B cell (primary cell): Measurements from ENCODE around the gene TSC22D2. TPM values are rescaled to one million over a fixed set of nuclear protein-coding genes. Genes with fewer than 3 reads are reported as not detected.

Experiments used
- ATAC-seq: fragments of 200-7000 bp; cut with Tn5 transposase; one replicate; pipeline ENCODE4 v1.10.0; 2021; ENCODE audit warnings: low read depth, mild to moderate bottlenecking, moderate number of reproducible peaks, moderate library complexity
- CTCF ChIA-PET: fragments of 350-600 bp; sonication (Branson Sonifier 250); formaldehyde crosslinking; loops from one replicate; lab custom pipeline; 2021; ENCODE audit warnings: antibody characterized with exemption, inconsistent platforms; lab: Charles Lee
- POLR2A ChIA-PET: fragments of 350-600 bp; sonication (Branson Sonifier 250); formaldehyde crosslinking; loops from one replicate; lab custom pipeline; 2021; ENCODE audit warnings: antibody characterized with exemption; lab: Charles Lee
- DNase-seq: peaks from one replicate; pipeline ENCODE4 v3.0.0; 2013
- H2AFZ ChIP-seq: 2 replicates; pipeline ENCODE4 v1.6.1; 2012; ENCODE audit warnings: mild to moderate bottlenecking, low read depth, low read length; ENCODE audit not compliant: insufficient read depth, poor library complexity, severe bottlenecking
- H3K27ac ChIP-seq, 2 donors: 1 replicate in 1 of 2; 2 replicates in 1 of 2; pipeline ENCODE4 v1.5.1; 2012 to 2013; ENCODE audit warnings: low read length in 2 of 2, mild to moderate bottlenecking in 2 of 2, moderate library complexity in 1 of 2
- H3K27me3 ChIP-seq, 4 experiments: fragments of 200-600 bp in 1 of 4; sonication (generic) in 1 of 4; replicated peaks in 1 of 4; 1 replicate in 2 of 4; 2 replicates in 2 of 4; pipeline versions ENCODE4 v1.6.1 to v1.7.0; 2013 to 2016; ENCODE audit warnings: low read length in 3 of 4, mild to moderate bottlenecking in 2 of 4, mixed read lengths in 1 of 4, moderate library complexity in 1 of 4; ENCODE audit not compliant: insufficient read depth in 4 of 4, control insufficient read depth in 3 of 4; ENCODE audit errors: control extremely low read depth in 1 of 4
- H3K36me3 ChIP-seq, 2 experiments: replicated peaks in 1 of 2; 1 replicate in 1 of 2; 2 replicates in 1 of 2; pipeline versions ENCODE4 v1.6.1 to v1.7.1; 2013; ENCODE audit warnings: low read length in 1 of 2; ENCODE audit not compliant: insufficient read depth in 2 of 2, control insufficient read depth in 1 of 2; ENCODE audit errors: control extremely low read depth in 1 of 2, extremely low read depth in 1 of 2
- H3K4me1 ChIP-seq, 2 donors: fragments of 200-600 bp in 1 of 2; sonication (generic) in 1 of 2; 1 replicate in 1 of 2; 2 replicates in 1 of 2; pipeline versions ENCODE4 v1.5.1 to v1.6.1; 2013 to 2017; ENCODE audit warnings: low read length in 2 of 2; ENCODE audit not compliant: control insufficient read depth in 2 of 2, insufficient read depth in 2 of 2
- H3K4me2 ChIP-seq: replicated peaks from 2 replicates; pipeline ENCODE3; 2012; ENCODE audit warnings: mild to moderate bottlenecking, low read depth, low read length; ENCODE audit not compliant: poor library complexity, severe bottlenecking
- H3K4me3 ChIP-seq, 5 experiments: fragments of 200-600 bp in 1 of 5; sonication (generic) in 1 of 5; 1 replicate in 3 of 5; 2 replicates in 2 of 5; pipeline versions ENCODE4 v1.5.1 to v1.7.0; 2011 to 2016; ENCODE audit warnings: low read length in 4 of 5, mild to moderate bottlenecking in 4 of 5, low read depth in 2 of 5, control low read depth in 1 of 5, moderate library complexity in 1 of 5; ENCODE audit not compliant: insufficient read depth in 1 of 5; ENCODE audit errors: control extremely low read depth in 1 of 5, extremely low read depth in 1 of 5
- H3K79me2 ChIP-seq: fragments of 200-600 bp; sonication (generic); one replicate; pipeline ENCODE4 v1.6.0; 2016; ENCODE audit warnings: low read length; ENCODE audit not compliant: control insufficient read depth, insufficient read depth
- H3K9ac ChIP-seq: fragments of 200-600 bp; sonication (generic); 2 replicates; pipeline ENCODE4 v1.6.1; 2017; ENCODE audit warnings: mild to moderate bottlenecking, low read length, moderate library complexity
- H3K9me3 ChIP-seq, 3 donors: one replicate each; pipeline versions ENCODE4 v1.6.1 to v1.7.1; 2013; ENCODE audit warnings: low read length in 2 of 3; ENCODE audit not compliant: control insufficient read depth in 2 of 3, insufficient read depth in 1 of 3; ENCODE audit errors: control extremely low read depth in 1 of 3
- H4K20me1 ChIP-seq: 2 replicates; pipeline ENCODE4 v1.6.0; 2012; ENCODE audit warnings: mild to moderate bottlenecking, low read length; ENCODE audit not compliant: insufficient read depth, control insufficient read depth, poor library complexity, severe bottlenecking
- H3K27ac Mint-ChIP-seq: one replicate; pipeline ENCODE4 v1.8.0; 2021; ENCODE audit warnings: mixed read lengths
- H3K27me3 Mint-ChIP-seq: one replicate; pipeline ENCODE4 v1.8.0; 2021; ENCODE audit warnings: mixed read lengths
- H3K4me1 Mint-ChIP-seq: one replicate; pipeline ENCODE4 v1.8.0; 2021; ENCODE audit warnings: mixed read lengths
- H3K4me3 Mint-ChIP-seq: one replicate; pipeline ENCODE4 v1.8.0; 2021; ENCODE audit warnings: mixed read lengths
- H3K9me3 Mint-ChIP-seq: one replicate; pipeline ENCODE4 v1.8.0; 2022; ENCODE audit warnings: mixed read lengths; ENCODE audit not compliant: insufficient read depth
- CTCF ChIP-seq: fragments of 200-600 bp; IDR thresholded peaks from one replicate; pipeline ENCODE4 v1.8.0; 2022; ENCODE audit warnings: antibody characterized with exemption, mild to moderate bottlenecking
- EZH2 ChIP-seq: IDR thresholded peaks from 2 replicates; pipeline ENCODE4 v1.6.1; 2012; ENCODE audit warnings: borderline replicate concordance, low read depth, mild to moderate bottlenecking, moderate library complexity, low read length; ENCODE audit not compliant: insufficient read depth, poor library complexity, severe bottlenecking
- WGBS: methylation state at CpG from one replicate; pipeline ENCODE4 v1.1.5; 2013; ENCODE audit warnings: missing lambda C conversion rate; ENCODE audit not compliant: insufficient coverage; 5-methylcytosine and 5-hydroxymethylcytosine counted together
- intact Hi-C: fragments of 100-400 bp; cut with micrococcal nuclease; formaldehyde crosslinking; loops from one replicate; pipeline ENCODE4 v1.10.0; 2022
- polyA plus RNA-seq: library from polyadenylated mRNA; depleted of rRNA; stranded (reverse); fragments of >200 nt; gene quantifications from 2 replicates; pipeline ENCODE4 v1.2.3, GENCODE V29; 2012
- total RNA-seq, 2 donors: library from RNA; stranded (reverse); fragments of 120-200 nt in 1 of 2; gene quantifications; 1 replicate in 1 of 2; 2 replicates in 1 of 2; pipeline versions ENCODE4 v1.2.3 to v1.2.4, GENCODE V29; 2013 to 2022

The TSC22D2 gene
- total and polyA plus RNA-seq, 2 donors (not counting 1 experiment from before 2014, with no cell fraction given) = 17.2 to 45.9 TPM

GRCh38 chr3:150377601-150378300, 30.3 kb upstream of the TSC22D2 start:
- CTCF ChIA-PET = no interaction called here
- Mint-ChIP-seq H3K4me1 (peaks cover 23% of the 10 kb centered on the region), H3K9me3 (no peaks in the 10 kb centered on the region), H3K27me3 (no peaks in the 10 kb centered on the region), H3K4me3 (no peak overlapping the region), H3K27ac (no peak overlapping the region)
- Histone ChIP-seq H2AFZ (no peak overlapping the region), H3K36me3 (no peaks in the 10 kb centered on the region), H3K9me3 (no peaks in the 10 kb centered on the region), H3K4me3 (no peak overlapping the region), H4K20me1 (no peaks in the 10 kb centered on the region), H3K79me2 (no peaks in the 10 kb centered on the region), H3K4me1 (peaks cover 4 to 8% of the 10 kb centered on the region in 2 donors), H3K27me3 (no peaks in the 10 kb centered on the region), H3K9ac (no peak overlapping the region), H3K4me2 (no peak overlapping the region), H3K27ac (no peak overlapping the region)
- 100% methylated on average over 1 of the region's 1 CpG for WGBS
- ATAC-seq (no peak), DNase-seq (no peak)
- intact Hi-C loops = no loop called here
- POLR2A ChIA-PET = no interaction called here
- TF ChIP-seq EZH2 = no peak
- TF ChIP-seq CTCF = no peak

- no peak overlapping the region for H2AFZ ChIP-seq
- no peak for ATAC-seq
- no peaks in the 10 kb centered on the region for H3K27me3 Mint-ChIP-seq
- no peaks in the 10 kb centered on the region for H3K9me3 ChIP-seq
- H3K4me2 ChIP-seq = no peak overlapping the region
- H4K20me1 ChIP-seq = no peaks in the 10 kb centered on the region
- no peak overlapping the region for H3K4me3 ChIP-seq
- no peak overlapping the region for H3K27ac Mint-ChIP-seq
- TF ChIP-seq CTCF (no peak), EZH2 (no peak)
- H3K9ac ChIP-seq = no peak overlapping the region
- CTCF ChIA-PET = no interaction called here
- H3K27me3 ChIP-seq = no peaks in the 10 kb centered on the region
- no peak overlapping the region for H3K27ac ChIP-seq
- H3K79me2 ChIP-seq = no peaks in the 10 kb centered on the region
- H3K4me1 ChIP-seq = peaks cover under 1 to 8% of the 10 kb centered on the region in 2 donors
- H3K4me1 Mint-ChIP-seq = peaks cover 24% of the 10 kb centered on the region
- POLR2A ChIA-PET = no interaction called here
- H3K36me3 ChIP-seq = no peaks in the 10 kb centered on the region
- no peaks in the 10 kb centered on the region for H3K9me3 Mint-ChIP-seq
- no peak for DNase-seq
- H3K4me3 Mint-ChIP-seq = no peak overlapping the region
- WGBS = 90% methylated on average over 4 of the region's 6 CpGs
- intact Hi-C loops = no loop called here
Observed at GRCh38 chr3:150378301-150378748, 29.8 kb upstream of the TSC22D2 start.
